DMS153 treated with DMSO at 0.1 percent for 48 hours (cell line): ENCODE results near the gene AMZ2.
"Not testable (repeated sequence)": the region's sequence is repeated elsewhere in the genome, so short reads cannot be mapped to it uniquely, and the experiment has no call there.

Experiments used
- DNase-seq: peaks from one replicate; lab custom pipeline; 2025; ENCODE audit not compliant: unreplicated experiment; lab: John Stamatoyannopoulos, UW

Gene AMZ2

DNA sequence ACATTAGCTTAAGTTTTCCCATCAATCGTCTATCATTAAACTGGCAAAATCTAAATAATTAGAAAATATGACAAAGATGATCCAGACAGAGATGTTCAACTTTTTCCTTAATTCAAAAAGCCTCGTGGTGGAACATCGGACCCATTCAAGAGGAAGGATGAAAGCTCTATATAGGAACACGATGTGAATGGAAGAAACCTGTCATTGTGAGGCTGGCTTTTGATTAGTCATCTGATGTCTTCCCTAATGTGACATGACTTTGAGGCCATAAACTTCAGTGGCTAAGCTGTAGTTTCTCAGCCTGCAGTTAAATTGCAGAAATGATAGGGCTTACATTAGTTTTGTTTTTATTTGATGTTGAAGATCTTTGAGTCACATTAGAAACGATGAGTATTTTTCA is 1.0 kb downstream of the AMZ2 start:
- DNase-seq = no peak

- DNase-seq = no peak
Measured at GRCh38 chr17:68249354-68249765, 1.5 kb downstream of the AMZ2 start.

GRCh38 chr17:68253426-68253825 is 5.6 kb downstream of the AMZ2 start:
- not testable (repeated sequence) for DNase-seq

DNA sequence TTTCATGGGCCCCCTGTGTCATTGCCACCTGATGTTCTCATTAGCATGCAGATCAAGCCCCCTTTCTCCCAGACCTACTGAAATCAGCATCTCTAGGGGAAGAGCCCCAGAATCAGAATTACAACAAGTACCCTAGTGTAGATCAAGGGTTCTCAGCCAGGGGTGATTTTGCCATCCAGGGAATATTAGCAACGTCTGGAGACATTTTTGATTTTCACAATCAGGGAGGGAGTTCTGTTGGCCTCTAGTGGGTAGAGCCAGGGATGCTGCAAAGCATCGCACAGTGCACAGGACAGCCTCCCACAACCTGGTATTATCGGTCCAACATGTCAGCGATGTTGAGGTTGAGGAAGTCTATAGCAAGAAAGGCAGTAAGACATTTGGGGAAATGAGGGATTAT is 7.3 kb downstream of the AMZ2 start:
- no peak for DNase-seq

DNA sequence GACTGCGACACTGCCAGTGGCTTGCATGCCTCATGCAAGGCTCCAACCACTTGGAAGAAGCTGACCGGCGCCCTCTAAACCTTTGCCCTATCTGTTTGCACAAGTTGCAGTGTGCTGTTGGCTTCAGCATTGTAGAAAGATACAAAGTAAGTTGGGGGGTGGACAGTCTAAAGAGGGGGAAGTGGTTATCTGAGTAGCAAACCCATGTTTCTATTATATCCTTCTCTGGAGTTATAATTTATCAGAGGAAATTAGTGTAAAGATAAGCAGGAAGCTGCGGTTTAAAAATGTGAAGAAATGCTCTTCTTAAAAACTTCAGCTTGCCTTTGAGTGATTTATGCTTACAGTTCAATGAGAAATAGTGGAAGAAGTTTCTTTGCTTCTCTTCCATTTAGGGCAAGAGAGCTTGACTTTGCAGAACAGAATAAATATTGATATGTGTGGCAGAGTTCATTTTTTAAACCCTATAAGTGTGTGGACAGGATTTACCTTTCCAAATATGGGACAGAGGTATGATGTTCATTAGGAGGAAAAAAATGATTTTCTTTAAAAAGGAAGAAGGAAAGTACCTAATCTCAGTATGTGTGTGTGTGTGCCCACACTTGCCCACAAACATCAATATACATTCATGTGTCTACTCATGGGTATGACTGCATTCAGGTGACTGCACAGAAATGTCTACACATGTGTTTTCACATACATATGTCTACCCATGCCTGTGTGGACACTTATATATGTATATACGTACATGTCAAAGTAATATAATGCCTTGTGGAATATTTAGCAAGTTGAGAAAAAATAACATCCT is 8.1 kb downstream of the AMZ2 start:
- DNase-seq = no peak

DNA sequence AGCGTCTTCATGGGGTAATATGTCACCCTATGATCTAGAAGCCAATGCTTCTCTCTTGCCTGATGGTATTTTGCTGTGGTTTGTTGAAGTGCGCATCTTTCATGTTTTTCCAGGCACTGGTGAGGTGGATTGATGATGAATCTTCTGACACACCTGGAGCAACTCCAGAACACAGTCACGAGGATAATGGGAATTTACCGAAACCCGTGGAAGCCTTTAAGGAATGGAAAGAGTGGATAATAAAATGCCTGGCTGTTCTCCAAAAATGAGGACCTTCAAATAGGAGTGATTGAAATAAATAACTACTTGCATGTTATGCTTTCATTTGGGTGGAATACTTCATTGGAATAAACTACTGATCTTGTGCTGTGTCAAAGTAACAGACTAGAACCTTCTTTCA is 8.9 kb downstream of the AMZ2 start:
- DNase-seq = not testable (repeated sequence)

DNA sequence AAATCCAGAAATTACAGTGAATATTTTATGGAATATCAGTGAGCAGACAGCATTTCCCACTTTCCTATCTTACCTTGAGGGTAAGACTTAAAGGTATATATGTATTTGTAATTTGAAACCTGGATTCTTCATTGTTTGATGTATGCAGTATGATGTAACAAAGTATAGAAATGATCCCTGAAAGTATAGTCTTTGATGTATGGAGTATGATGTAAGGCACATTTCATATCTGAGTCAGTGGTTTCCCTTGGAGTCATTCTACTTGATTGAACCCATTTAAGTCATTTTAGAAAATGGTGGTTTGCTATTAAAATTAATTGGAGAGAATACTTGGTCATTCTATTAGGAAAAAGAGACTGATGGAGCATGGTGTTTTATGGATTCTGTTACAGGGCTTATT is 10.1 kb downstream of the AMZ2 start:
- no peak for DNase-seq

- peak; percentile 44 for DNase-seq
Measured at GRCh38 chr17:68258890-68259647, 11.2 kb downstream of the AMZ2 start.

- not testable (repeated sequence) for DNase-seq
Measured at GRCh38 chr17:68259648-68259951, 11.8 kb downstream of the AMZ2 start.

- DNase-seq = no peak
Measured at GRCh38 chr17:68260051-68260762, 12.4 kb downstream of the AMZ2 start.

DNA sequence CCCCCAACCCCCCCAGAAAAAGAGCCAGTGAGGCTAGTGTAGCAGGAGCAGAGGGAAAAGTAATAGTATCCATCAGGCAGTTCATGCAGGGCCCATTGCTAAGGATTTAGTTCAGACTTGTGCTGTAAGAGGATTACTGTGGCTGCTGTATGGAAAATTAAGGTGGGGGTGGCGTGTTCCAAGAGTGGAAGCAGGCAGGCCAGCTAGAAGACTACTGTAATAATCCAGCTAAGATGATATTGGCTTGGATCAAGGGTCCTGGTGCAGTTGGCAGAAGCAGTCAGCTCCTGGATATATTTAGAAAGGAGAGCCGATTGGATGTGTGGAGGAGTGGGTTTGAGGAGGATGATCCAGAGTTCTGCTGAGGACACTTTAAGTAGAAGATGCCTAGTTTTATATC is 14.6 kb downstream of the AMZ2 start:
- not testable (repeated sequence) for DNase-seq

DNA sequence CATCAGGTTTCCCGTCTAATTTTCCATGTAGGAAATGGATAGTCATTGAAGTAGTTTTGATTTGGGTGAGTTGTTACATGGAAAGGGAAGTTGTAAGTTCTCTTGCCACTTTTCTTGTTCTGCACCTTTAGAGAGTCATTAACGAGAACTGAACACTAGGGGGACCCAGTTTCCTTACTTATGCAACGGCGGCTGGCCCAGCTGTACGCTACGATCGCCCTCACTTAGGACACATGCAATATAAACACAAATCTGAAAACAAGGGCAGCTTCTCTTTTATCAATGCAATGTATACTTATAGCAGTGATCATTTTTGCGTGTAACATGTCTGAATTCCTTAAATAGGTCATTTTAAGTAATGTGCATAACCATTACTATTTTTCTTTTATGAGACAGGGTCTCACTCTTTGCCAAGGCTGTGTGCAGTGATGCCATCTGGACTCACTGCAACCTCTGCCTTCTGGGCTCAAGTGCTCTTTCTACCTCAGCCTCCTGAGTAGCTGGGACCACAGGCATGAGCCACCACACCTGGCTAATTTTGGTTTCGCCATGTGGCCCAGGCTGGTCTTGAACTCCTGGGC is 15.3 kb downstream of the AMZ2 start:
- peak; percentile 24 for DNase-seq

DNA sequence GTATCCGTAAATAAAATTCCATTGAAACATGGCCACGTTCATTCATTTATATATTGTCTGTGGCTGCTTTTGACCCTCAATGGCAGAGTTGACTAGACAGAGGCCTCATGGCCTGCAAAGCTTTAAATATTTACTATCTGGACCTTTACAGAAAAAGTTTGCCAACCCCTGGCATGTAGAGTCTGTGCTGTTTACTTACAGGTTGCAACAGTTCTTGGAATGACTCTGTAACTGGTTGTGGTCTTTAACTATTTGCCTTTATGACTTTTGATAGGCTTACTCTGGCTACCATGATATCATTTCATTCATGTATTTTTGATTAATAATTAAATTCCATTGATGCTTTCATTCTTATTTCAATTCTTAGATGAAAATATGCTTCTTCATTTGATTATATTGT is 18.0 kb downstream of the AMZ2 start:
- not testable (repeated sequence) for DNase-seq

DNA sequence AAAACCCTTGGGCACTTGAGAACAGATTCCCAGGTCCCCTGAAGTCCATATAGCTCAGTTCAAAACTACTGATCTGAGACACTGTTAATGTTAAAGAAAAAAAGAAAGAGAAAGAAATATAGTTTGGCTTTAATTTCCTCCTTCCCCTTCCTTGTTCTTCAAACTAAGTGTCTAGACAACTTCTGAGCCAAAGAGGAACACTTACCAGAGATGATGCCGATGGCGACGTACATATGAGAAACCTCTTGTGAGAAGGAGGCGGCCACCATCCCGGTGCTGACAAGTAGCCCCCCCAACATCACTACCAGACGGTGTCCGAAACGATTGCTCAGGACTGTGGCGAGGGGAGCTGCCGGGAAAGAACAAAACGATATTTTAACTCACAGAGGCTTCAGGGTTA is 25.9 kb downstream of the AMZ2 start:
- DNase-seq = no peak

DNA sequence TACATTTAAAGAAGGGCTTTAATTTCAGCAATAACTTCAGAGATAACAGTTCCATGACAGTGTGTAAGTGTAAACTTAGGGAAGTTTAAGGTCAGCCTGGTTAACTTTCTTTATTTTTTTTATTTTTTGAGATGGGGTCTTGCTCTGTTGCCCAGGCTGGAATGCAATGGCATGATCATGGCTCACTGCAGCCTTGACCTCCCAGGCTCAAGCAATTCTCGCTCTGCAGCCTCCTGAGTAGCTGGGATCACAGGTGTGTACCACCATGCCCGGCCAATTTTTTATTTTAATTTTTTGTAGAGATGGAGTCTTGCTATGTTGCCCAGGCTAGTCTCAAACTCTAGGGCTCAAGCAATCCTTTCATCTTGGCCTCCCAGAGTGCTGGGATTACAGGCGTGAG is 28.5 kb downstream of the AMZ2 start:
- DNase-seq = not testable (repeated sequence)

DNA sequence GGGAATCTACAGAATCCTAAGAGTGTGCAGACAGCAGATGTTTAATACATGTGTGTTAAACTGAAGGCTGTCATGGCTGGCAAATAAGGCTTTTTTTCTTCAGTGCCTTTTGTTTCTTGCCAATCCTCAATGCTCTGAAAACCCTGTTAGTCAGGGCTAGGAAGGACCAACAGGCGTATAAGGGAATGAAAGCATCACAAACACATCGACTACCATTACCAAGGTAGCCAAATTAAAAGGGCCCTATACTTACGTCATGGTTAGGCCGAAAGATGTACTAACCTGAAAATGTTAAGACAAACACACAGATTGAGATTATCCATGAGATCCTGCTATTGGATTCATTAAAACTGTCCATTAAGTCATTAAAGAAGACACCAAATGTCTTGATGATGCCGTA is 30.0 kb downstream of the AMZ2 start:
- DNase-seq = no peak

- not testable (repeated sequence) for DNase-seq
Measured at GRCh38 chr17:68281965-68282364, 34.1 kb downstream of the AMZ2 start.

- no peak for DNase-seq
Measured at GRCh38 chr17:68288375-68288774, 40.5 kb downstream of the AMZ2 start.

- no peak for DNase-seq
Measured at GRCh38 chr17:68288804-68289203, 41.0 kb downstream of the AMZ2 start.

DNA sequence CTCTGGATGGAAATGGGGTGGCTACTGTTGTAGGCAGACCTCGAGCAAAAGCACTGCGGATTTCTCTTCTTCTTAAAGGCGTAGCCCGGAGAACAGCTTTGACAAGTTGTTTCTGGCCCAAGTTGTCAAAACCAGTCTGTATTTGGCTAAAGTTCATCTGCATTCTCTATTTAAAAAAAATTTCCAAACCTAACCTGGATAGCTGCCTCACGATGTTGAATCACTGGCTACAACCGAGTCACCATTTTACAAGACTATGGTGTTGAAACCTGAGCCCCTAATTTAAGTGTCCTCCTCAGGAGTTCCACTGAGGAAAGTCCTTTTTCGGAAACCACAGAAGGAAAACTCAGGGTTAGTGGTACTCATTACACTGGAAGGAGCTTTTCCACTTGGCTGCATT is 41.6 kb downstream of the AMZ2 start:
- no peak for DNase-seq

GRCh38 chr17:68289936-68290267 is 42.1 kb downstream of the AMZ2 start:
- no peak for DNase-seq
